Tibial nerve (tissue), 4 donors: ENCODE measurements around the gene INTS1. TPM values are rescaled to one million over a fixed set of nuclear protein-coding genes. Genes with fewer than 3 reads are reported as not detected.

Experiments used
- DNase-seq, 2 donors: peaks; one replicate each; pipeline ENCODE4 v3.0.0-alpha.2; 2019; ENCODE audit warnings: low spot score in 2 of 2
- H3K27ac ChIP-seq, 4 donors: fragments of 200-600 bp; sonication (generic) in 3 of 4; one replicate each; pipeline ENCODE4 v1.5.1; 2017 to 2019; ENCODE audit warnings: mild to moderate bottlenecking in 1 of 4
- H3K27me3 ChIP-seq, 2 donors: fragments of 200-600 bp; sonication (generic) in 1 of 2; one replicate each; pipeline versions ENCODE4 v1.5.1 to v1.6.0; 2017 to 2019
- H3K36me3 ChIP-seq, 3 donors: fragments of 200-600 bp; sonication (generic); one replicate each; pipeline ENCODE4 v1.5.1; 2018 to 2019
- H3K4me1 ChIP-seq, 4 donors: fragments of 200-600 bp; sonication (generic) in 3 of 4; one replicate each; pipeline ENCODE4 v1.5.1; 2017 to 2019
- H3K4me3 ChIP-seq, 4 donors: fragments of 200-600 bp; sonication (generic) in 3 of 4; one replicate each; pipeline ENCODE4 v1.5.1; 2017 to 2019; ENCODE audit warnings: mild to moderate bottlenecking in 1 of 4, moderate library complexity in 1 of 4
- H3K9me3 ChIP-seq, 4 donors: fragments of 200-600 bp; sonication (generic) in 3 of 4; one replicate each; pipeline ENCODE4 v1.5.1; 2017 to 2019
- EP300 ChIP-seq, 2 donors: sonication (generic); formaldehyde crosslinking; IDR thresholded peaks; one replicate each; pipeline ENCODE4 v1.6.1; 2017; ENCODE audit warnings: antibody characterized with exemption in 2 of 2, mild to moderate bottlenecking in 1 of 2
- POLR2A ChIP-seq, 2 donors: fragments of 450-650 bp; IDR thresholded peaks; one replicate each; pipeline ENCODE4 v1.6.1; 2017; ENCODE audit warnings: antibody characterized with exemption in 2 of 2, mild to moderate bottlenecking in 2 of 2, moderate library complexity in 2 of 2
- WGBS, 2 donors: methylation state at CpG; one replicate each; pipeline ENCODE4 v1.1.5; 2018; 5-methylcytosine and 5-hydroxymethylcytosine counted together
- total RNA-seq, 4 donors: library from RNA; depleted of rRNA; stranded (reverse); fragments of >200 nt; gene quantifications; one replicate each; pipeline ENCODE4 v1.1.0, GENCODE V29; 2016
- TF ChIP-seq, protein P1 (sequence below), 5 experiments: fragments of 200-600 bp in 3 of 5; fragments of 450-650 bp in 2 of 5; sonication (generic) in 3 of 5; IDR thresholded peaks; one replicate each; pipeline ENCODE4 v1.5.1; 2016 to 2019; ENCODE audit warnings: antibody characterized with exemption in 5 of 5, mild to moderate bottlenecking in 3 of 5, moderate library complexity in 2 of 5

INTS1 gene
- total RNA-seq, 4 donors from 2014 or later: 45.7 to 81.6 (median 52.3) TPM

DNA sequence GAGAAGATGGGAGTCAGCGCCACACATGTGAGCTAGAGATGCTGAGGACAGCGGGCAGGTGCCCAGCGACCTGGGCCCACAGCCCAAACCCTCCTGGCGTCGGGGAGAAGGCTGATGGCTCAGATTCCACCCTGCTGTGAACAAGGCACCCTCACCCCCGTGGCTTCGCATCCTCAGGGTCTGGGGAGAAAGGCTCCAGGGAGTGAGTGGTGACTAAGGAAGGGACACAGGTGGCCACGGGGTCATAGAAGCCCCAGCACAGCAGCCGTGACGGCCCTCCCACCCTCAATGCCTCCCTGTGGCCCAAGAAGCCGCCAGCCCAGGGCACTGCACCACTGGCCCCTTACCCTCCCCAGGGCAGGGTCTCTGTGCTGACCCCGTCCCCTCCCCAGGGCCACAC is 19.6 kb downstream of the INTS1 start:
- 82 to 89% methylated on average over 11 to 12 of the region's 12 CpGs for WGBS, 2 donors
- H3K4me3 ChIP-seq: no peak overlapping the region
- H3K9me3 ChIP-seq: no peaks in the 10 kb centered on the region
- H3K36me3 ChIP-seq: peaks cover 5 to 100% (median 37%) of the 10 kb centered on the region in 3 donors
- no peak overlapping the region for H3K27ac ChIP-seq
- H3K4me1 ChIP-seq: no peaks in the 10 kb centered on the region
- no peaks in the 10 kb centered on the region for H3K27me3 ChIP-seq
- DNase-seq: no peak
- TF ChIP-seq POLR2A (IDR thresholded peaks at IDR 0.05) (no peak), EP300 (IDR thresholded peaks at IDR 0.05) (no peak)
- TF ChIP-seq, protein P1, sequence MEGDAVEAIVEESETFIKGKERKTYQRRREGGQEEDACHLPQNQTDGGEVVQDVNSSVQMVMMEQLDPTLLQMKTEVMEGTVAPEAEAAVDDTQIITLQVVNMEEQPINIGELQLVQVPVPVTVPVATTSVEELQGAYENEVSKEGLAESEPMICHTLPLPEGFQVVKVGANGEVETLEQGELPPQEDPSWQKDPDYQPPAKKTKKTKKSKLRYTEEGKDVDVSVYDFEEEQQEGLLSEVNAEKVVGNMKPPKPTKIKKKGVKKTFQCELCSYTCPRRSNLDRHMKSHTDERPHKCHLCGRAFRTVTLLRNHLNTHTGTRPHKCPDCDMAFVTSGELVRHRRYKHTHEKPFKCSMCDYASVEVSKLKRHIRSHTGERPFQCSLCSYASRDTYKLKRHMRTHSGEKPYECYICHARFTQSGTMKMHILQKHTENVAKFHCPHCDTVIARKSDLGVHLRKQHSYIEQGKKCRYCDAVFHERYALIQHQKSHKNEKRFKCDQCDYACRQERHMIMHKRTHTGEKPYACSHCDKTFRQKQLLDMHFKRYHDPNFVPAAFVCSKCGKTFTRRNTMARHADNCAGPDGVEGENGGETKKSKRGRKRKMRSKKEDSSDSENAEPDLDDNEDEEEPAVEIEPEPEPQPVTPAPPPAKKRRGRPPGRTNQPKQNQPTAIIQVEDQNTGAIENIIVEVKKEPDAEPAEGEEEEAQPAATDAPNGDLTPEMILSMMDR (IDR thresholded peaks at IDR 0.05): no peak

DNA sequence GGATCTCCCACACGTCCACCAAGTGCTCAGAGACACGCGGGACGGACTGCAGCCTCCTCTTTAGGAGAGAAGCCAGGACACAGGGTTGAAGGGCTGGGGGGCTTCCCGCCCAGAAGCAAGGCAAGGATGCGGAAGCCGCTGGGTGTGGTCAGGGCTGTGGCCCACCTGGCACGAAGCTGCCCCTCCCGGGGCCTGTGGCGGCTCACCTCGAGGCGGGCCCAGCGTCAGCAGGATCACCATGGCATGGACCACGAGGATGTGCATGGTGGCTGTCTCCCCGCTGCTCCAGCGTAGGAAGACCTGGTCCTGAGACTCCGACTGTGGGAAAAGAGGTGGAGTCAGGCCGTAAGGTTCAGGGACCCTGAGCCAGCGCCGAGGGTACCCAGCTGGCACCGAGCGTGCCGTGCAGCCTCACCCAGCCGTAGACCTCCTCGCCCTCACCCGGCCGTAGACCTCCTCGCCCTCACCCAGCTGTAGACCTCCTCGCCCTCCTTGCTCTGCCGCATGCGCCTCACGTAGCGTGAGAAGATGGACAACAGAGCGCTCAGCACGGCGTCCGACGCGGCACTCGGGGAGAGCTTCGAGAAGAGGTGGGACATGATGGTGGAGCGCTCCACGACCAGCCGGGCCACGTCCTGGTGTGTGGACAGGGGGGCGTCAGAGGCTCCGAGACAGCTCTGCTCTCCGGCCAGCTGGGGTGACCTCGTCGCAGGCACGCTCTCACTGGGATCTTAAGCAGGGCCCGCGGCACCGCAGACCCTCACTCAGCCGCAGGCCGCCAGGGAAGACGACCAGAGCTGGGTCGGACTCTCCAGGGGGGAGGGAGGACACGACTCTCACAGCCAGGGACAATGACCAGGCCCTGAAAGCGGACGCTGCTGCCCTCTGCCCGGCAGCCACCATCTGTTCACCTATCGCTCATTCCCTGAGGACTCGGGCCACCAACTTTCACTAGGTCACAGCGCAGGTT is 20.4 kb downstream of the INTS1 start:
- Histone ChIP-seq H3K27me3 (no peaks in the 10 kb centered on the region), H3K4me1 (no peaks in the 10 kb centered on the region), H3K36me3 (peaks cover 5 to 100% (median 42%) of the 10 kb centered on the region in 3 donors), H3K9me3 (no peaks in the 10 kb centered on the region), H3K27ac (no peak overlapping the region), H3K4me3 (no peak overlapping the region)
- no peak for DNase-seq
- no peak for TF ChIP-seq EP300 (IDR thresholded peaks at IDR 0.05)
- TF ChIP-seq, protein P1 (IDR thresholded peaks at IDR 0.05): no peak
- TF ChIP-seq POLR2A (IDR thresholded peaks at IDR 0.05): no peak
- WGBS, 2 donors: 93 to 95% methylated on average over 59 to 60 of the region's 65 CpGs

DNA sequence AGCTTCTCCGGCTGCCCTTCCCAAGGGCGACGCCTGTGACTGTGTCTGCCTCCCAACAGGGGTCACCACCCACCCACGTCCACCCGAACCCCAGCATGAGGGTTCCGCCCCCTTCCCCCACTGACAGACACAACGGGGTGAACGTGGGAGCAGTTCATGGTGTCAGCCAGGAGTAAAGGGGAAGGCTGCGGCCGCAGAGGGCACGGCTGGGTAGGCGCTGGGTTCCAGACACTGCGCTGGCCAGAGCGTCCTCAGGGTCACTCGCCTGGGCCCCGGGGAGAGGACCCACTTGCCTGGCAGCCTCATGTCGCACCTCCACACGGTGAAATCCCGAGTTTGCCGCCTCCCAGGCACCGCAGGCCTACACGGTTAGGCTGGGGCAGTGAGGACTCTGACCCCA is 21.1 kb downstream of the INTS1 start:
- no peak for DNase-seq
- Histone ChIP-seq H3K36me3 (peaks cover 5 to 100% (median 42%) of the 10 kb centered on the region in 3 donors), H3K27me3 (no peaks in the 10 kb centered on the region), H3K27ac (no peak overlapping the region), H3K4me3 (no peak overlapping the region), H3K4me1 (no peaks in the 10 kb centered on the region), H3K9me3 (no peaks in the 10 kb centered on the region)
- TF ChIP-seq POLR2A (IDR thresholded peaks at IDR 0.05): no peak
- no peak for TF ChIP-seq EP300 (IDR thresholded peaks at IDR 0.05)
- TF ChIP-seq, protein P1 (IDR thresholded peaks at IDR 0.05): no peak
- WGBS, 2 donors: 74 to 84% methylated on average over 20 of the region's 22 CpGs

DNA sequence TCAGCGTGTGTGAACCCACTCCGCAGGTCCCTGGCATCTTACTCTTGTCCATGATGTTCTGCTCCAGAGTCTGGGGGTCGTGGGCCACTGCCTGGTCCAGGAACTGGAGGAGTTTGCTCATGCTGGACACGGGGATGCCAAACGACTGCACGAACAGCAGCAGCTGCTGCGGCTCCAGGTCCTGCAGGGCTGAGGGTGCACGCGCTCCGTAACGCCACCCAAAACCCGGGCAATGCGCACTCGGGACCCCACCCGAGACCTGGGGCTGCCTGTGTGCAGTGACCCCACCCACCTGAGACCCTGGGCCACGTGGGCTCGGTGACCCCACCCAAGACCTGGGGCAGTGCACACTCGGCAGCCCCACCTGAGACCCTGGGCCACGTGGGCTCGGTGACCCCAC is 22.9 kb downstream of the INTS1 start:
- H3K27me3 ChIP-seq: no peaks in the 10 kb centered on the region
- H3K9me3 ChIP-seq: no peaks in the 10 kb centered on the region
- H3K36me3 ChIP-seq: peaks cover 6 to 100% (median 48%) of the 10 kb centered on the region in 3 donors
- TF ChIP-seq, protein P1 (IDR thresholded peaks at IDR 0.05): no peak
- no peak for TF ChIP-seq EP300 (IDR thresholded peaks at IDR 0.05)
- no peak for TF ChIP-seq POLR2A (IDR thresholded peaks at IDR 0.05)
- WGBS, 2 donors: 87 to 91% methylated on average over 3 to 20 of the region's 20 CpGs
- no peak overlapping the region for H3K4me3 ChIP-seq
- no peaks in the 10 kb centered on the region for H3K4me1 ChIP-seq
- H3K27ac ChIP-seq: no peak overlapping the region
- no peak for DNase-seq

DNA sequence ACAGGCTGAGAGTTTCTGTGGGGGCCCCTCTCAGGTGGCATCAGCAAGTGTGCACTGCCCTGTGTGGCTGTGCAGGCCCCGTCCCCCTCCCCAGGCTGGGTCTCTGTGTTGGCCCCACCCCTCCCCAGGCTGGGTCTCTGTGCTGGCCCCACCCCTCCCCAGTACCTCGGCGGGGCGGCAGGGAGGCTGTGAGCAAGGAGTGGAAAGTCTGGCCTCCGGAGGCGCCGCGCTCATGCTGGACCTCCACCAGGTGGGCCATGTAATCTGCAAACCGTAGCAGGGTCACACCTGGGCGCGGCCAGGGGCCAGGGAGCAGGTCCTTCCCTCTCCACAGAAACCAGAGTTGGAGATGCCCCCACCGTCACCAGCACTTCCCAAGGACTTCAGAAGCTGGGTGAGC is 23.5 kb downstream of the INTS1 start:
- Histone ChIP-seq H3K36me3 (peaks cover 6 to 100% (median 47%) of the 10 kb centered on the region in 3 donors), H3K4me1 (no peaks in the 10 kb centered on the region), H3K27me3 (no peaks in the 10 kb centered on the region), H3K27ac (no peak overlapping the region), H3K9me3 (no peaks in the 10 kb centered on the region), H3K4me3 (no peak overlapping the region)
- WGBS, 2 donors: 81 to 86% methylated on average over 4 to 11 of the region's 12 CpGs
- no peak for TF ChIP-seq EP300 (IDR thresholded peaks at IDR 0.05)
- no peak for TF ChIP-seq POLR2A (IDR thresholded peaks at IDR 0.05)
- TF ChIP-seq, protein P1 (IDR thresholded peaks at IDR 0.05): no peak
- no peak for DNase-seq
